H1 (cell line): ENCODE measurements around the gene SMAP2. TPM values are rescaled to one million over a fixed set of nuclear protein-coding genes. Genes with fewer than 3 reads are reported as not detected.

Experiments
- ATF3 ChIP-seq: IDR thresholded peaks from 2 replicates; pipeline ENCODE4 v1.6.1; 2011; ENCODE audit warnings: low read depth, mild to moderate bottlenecking, low read length; ENCODE audit not compliant: insufficient read depth
- CEBPB ChIP-seq: IDR thresholded peaks from 2 replicates; pipeline ENCODE4 v1.6.1; 2012; ENCODE audit warnings: low read depth, low read length
- CREB1 ChIP-seq: IDR thresholded peaks from 2 replicates; pipeline ENCODE4 v1.6.1; 2012; ENCODE audit warnings: inconsistent platforms
- E2F6 ChIP-seq: IDR thresholded peaks from 2 replicates; pipeline ENCODE4 v1.6.1; 2012; ENCODE audit warnings: inconsistent platforms
- polyA plus RNA-seq, 7 experiments: library from polyadenylated mRNA; depleted of rRNA in 3 of 7; stranded (reverse) in 5 of 7; unstranded in 2 of 7; fragments of >200 nt in 5 of 7; fragments of 200-250 nt in 2 of 7; gene quantifications; 1 replicate in 5 of 7; 2 replicates in 1 of 7; 4 replicates in 1 of 7; pipeline versions ENCODE4 v1.2.1 to v1.2.3, GENCODE V29; 2011 to 2013; ENCODE audit warnings: missing spikeins in 2 of 7, mixed read lengths in 2 of 7
- total RNA-seq: library from RNA; stranded (reverse); fragmentation: NEBNext Ultra II Directional; extraction: Animal tissue kit (Norgen Biotek cat#: 25700); gene quantifications from 2 replicates; pipeline ENCODE4 v1.2.1, GENCODE V29; 2021

SMAP2 gene
- total and polyA plus RNA-seq, 2 of the 8 experiments (the other 6 are each of a cell fraction or from before 2014, with no cell fraction given) = 4.3 to 5.5 TPM

GRCh38 chr1:40338745-40339419 is 34.6 kb upstream of the SMAP2 start (continued):
- TF ChIP-seq CREB1 (peak; percentile 67), ATF3 (0 out of 2 replicates have a peak, but pooled peaks have one; percentile 9), CEBPB (peak; percentile 9; the same call in 1 of the 2 replicates), E2F6 (no peak)
